HCT116 (cell line): ENCODE measurements around the gene DLG2. TPM values are rescaled to one million over a fixed set of nuclear protein-coding genes. Genes with fewer than 3 reads are reported as not detected.

Source experiments
- ATAC-seq: fragments of 200-7000 bp; cut with Tn5 transposase; 2 replicates; pipeline ENCODE4 v1.9.1; 2020; ENCODE audit warnings: mild to moderate bottlenecking, moderate library complexity
- BruUV-seq: library from RNA; stranded (reverse); fragments of 400-500 nt; replicated peaks from 2 replicates; lab custom pipeline; 2021; lab: Mats Ljungman, UMichigan
- CTCF ChIA-PET: fragments of 300-600 bp; sonication (Branson Sonifier 250); formaldehyde crosslinking; loops from one replicate; lab custom pipeline; 2021; ENCODE audit warnings: antibody characterized with exemption; lab: Charles Lee
- POLR2A ChIA-PET: fragments of 300-600, 350-600 bp; sonication (Branson Sonifier 250); formaldehyde crosslinking; loops from one replicate; lab custom pipeline; 2021; ENCODE audit warnings: antibody characterized with exemption; lab: Charles Lee
- RAD21 ChIA-PET, 2 experiments: fragments of 300-600 bp; sonication (Branson Sonifier 250); formaldehyde crosslinking; loops; one replicate each; lab custom pipeline; 2023; ENCODE audit warnings: low total read pairs in 2 of 2; ENCODE audit not compliant: uncharacterized antibody in 2 of 2, unreplicated experiment in 2 of 2, low non-redundant PET in 1 of 2; lab: Charles Lee
- DNase-seq: peaks from one replicate; pipeline ENCODE4 v3.0.0-alpha.2; 2010; ENCODE audit warnings: low read depth, low spot score
- H2AFZ ChIP-seq: fragments of 200-600 bp; shearing (Covaris generic), sonication (generic); 2 replicates; pipeline ENCODE4 v1.6.1; 2017; ENCODE audit warnings: low read depth, mixed run types, mixed read lengths, antibody characterized with exemption, low read length; ENCODE audit not compliant: poor library complexity, severe bottlenecking
- H3K27ac ChIP-seq: 2 replicates; pipeline ENCODE4 v1.5.1; 2012; ENCODE audit warnings: low read depth, low read length
- H3K27me3 ChIP-seq: fragments of 200-600 bp; sonication (generic); 2 replicates; pipeline ENCODE4 v1.6.1; 2016; ENCODE audit warnings: mixed run types, low read length, mixed read lengths; ENCODE audit not compliant: insufficient read depth
- H3K36me3 ChIP-seq, 2 experiments: fragments of 200-500 bp in 1 of 2; fragments of 200-600 bp in 1 of 2; sonication (Bioruptor generic) in 1 of 2; sonication (generic) in 1 of 2; 2 replicates each; pipeline versions ENCODE4 v1.5.1 to v1.6.1; 2014 to 2016; ENCODE audit warnings: low read length in 2 of 2, inconsistent platforms in 1 of 2, mixed read lengths in 1 of 2, mixed run types in 1 of 2; ENCODE audit not compliant: insufficient read depth in 2 of 2, control insufficient read depth in 1 of 2
- H3K4me1 ChIP-seq, 2 experiments: fragments of 200-600 bp in 1 of 2; sonication (generic) in 1 of 2; 2 replicates each; pipeline versions ENCODE4 v1.5.1 to v1.6.1; 2012 to 2017; ENCODE audit warnings: low read length in 2 of 2, inconsistent platforms in 1 of 2, mild to moderate bottlenecking in 1 of 2, mixed read lengths in 1 of 2, mixed run types in 1 of 2, moderate library complexity in 1 of 2; ENCODE audit not compliant: insufficient read depth in 2 of 2, control insufficient read depth in 1 of 2
- H3K4me2 ChIP-seq: fragments of 200-600 bp; sonication (generic); 2 replicates; pipeline ENCODE4 v1.6.1; 2017; ENCODE audit warnings: mixed run types, low read length, mixed read lengths
- H3K4me3 ChIP-seq, 2 experiments: fragments of 200-600 bp in 1 of 2; sonication (generic) in 1 of 2; replicated peaks in 1 of 2; 2 replicates each; pipeline ENCODE4 v1.5.1; 2011 to 2016; ENCODE audit warnings: low read length in 2 of 2, control low read depth in 1 of 2, low read depth in 1 of 2, mild to moderate bottlenecking in 1 of 2, mixed read lengths in 1 of 2, mixed run types in 1 of 2
- H3K79me2 ChIP-seq: fragments of 200-600 bp; sonication (generic); 2 replicates; pipeline ENCODE4 v1.6.1; 2017; ENCODE audit warnings: mild to moderate bottlenecking, mixed run types, low read length, moderate library complexity, mixed read lengths; ENCODE audit not compliant: insufficient read depth
- H3K9ac ChIP-seq: fragments of 200-600 bp; sonication (generic); 2 replicates; pipeline ENCODE4 v1.6.1; 2016; ENCODE audit warnings: low read length, mixed read lengths
- H3K9me2 ChIP-seq: fragments of 200-600 bp; sonication (generic), shearing (Covaris generic); 2 replicates; pipeline ENCODE4 v1.6.1; 2017; ENCODE audit warnings: mixed run types, mild to moderate bottlenecking, moderate library complexity; ENCODE audit not compliant: insufficient read depth
- H3K9me3 ChIP-seq, 2 experiments: fragments of 200-500 bp in 1 of 2; fragments of 200-600 bp in 1 of 2; sonication (Bioruptor generic) in 1 of 2; sonication (generic) in 1 of 2; 2 replicates each; pipeline ENCODE4 v1.6.1; 2014 to 2017; ENCODE audit warnings: low read length in 2 of 2, mixed read lengths in 2 of 2, inconsistent platforms in 1 of 2, low read depth in 1 of 2, mild to moderate bottlenecking in 1 of 2, mixed run types in 1 of 2, moderate library complexity in 1 of 2; ENCODE audit not compliant: control insufficient read depth in 1 of 2, insufficient read depth in 1 of 2
- H4K20me1 ChIP-seq: fragments of 200-600 bp; sonication (generic), shearing (Covaris generic); 2 replicates; pipeline ENCODE4 v1.6.1; 2017; ENCODE audit warnings: mixed run types, mild to moderate bottlenecking, moderate library complexity; ENCODE audit not compliant: insufficient read depth
- CBX3 ChIP-seq: IDR thresholded peaks from 2 replicates; pipeline ENCODE4 v1.6.1; 2012; ENCODE audit warnings: low read depth
- EZH2phosphoT487 ChIP-seq: fragments of 200-600 bp; IDR thresholded peaks from 2 replicates; pipeline ENCODE4 v1.6.1; 2018; ENCODE audit warnings: antibody characterized with exemption, borderline replicate concordance
- SP1 ChIP-seq: IDR thresholded peaks from 2 replicates; pipeline ENCODE4 v1.6.1; 2012; ENCODE audit warnings: low read depth
- YY1 ChIP-seq: IDR thresholded peaks from 2 replicates; pipeline ENCODE4 v1.6.1; 2011; ENCODE audit warnings: low read length, low read depth, moderate library complexity, mild to moderate bottlenecking; ENCODE audit not compliant: insufficient replicate concordance; ENCODE audit errors: extremely low read depth
- ZFX ChIP-seq: fragments of 450-650 bp; IDR thresholded peaks from 2 replicates; pipeline ENCODE4 v1.6.1; 2017
- intact Hi-C: fragments of 100-400 bp; cut with micrococcal nuclease; formaldehyde crosslinking; loops from 2 replicates; pipeline ENCODE4 v1.10.0; 2022
- total RNA-seq: library from RNA; stranded (reverse); gene quantifications from one replicate; pipeline ENCODE4 v1.2.1, GENCODE V29; 2021; ENCODE audit not compliant: unreplicated experiment
- TF ChIP-seq, protein P1 (sequence below): IDR thresholded peaks from 2 replicates; pipeline ENCODE4 v1.6.1; 2012
- TF ChIP-seq, protein P2 (sequence below): IDR thresholded peaks from 2 replicates; pipeline ENCODE4 v1.6.1; 2012; ENCODE audit warnings: low read depth
- TF ChIP-seq, protein P3 (sequence below): IDR thresholded peaks from 2 replicates; pipeline ENCODE4 v1.6.1; 2011; ENCODE audit warnings: mild to moderate bottlenecking, low read length, moderate library complexity; ENCODE audit not compliant: insufficient replicate concordance; ENCODE audit errors: extremely low read depth

Gene DLG2
- total RNA-seq, 1 experiment from 2014 or later: 2.4 TPM

DNA sequence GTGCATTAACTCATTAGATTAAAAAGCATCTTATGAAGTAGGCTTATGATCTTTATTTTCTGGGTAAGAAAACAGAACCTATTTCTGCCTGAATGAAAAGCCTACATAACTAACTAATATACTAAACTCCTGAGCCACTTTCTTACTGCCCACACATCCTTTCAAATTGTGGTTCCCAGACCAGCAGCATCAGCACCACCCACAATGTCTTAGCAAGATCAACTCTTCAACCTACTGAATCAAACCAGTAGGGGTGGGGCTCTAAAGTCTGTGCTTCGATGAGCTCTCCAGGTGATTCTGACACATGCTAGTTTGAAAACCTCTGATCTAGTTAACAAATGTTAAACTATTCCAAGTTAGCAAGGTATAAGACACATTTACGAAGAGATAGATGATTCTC, 462.4 kb downstream of the DLG2 start:
- Histone ChIP-seq H2AFZ (no peak overlapping the region), H3K9me3 (no peaks in the 10 kb centered on the region), H4K20me1 (no peaks in the 10 kb centered on the region), H3K27ac (no peak overlapping the region), H3K36me3 (no peaks in the 10 kb centered on the region), H3K9me2 (no peaks in the 10 kb centered on the region), H3K4me2 (no peak overlapping the region), H3K27me3 (no peaks in the 10 kb centered on the region)
- ChIA-PET POLR2A (no interaction called here), CTCF (no interaction called here)
- ATAC-seq: no peak
- intact Hi-C loops: no loop called here
- no peak for TF ChIP-seq EZH2phosphoT487
- TF ChIP-seq, protein P1, sequence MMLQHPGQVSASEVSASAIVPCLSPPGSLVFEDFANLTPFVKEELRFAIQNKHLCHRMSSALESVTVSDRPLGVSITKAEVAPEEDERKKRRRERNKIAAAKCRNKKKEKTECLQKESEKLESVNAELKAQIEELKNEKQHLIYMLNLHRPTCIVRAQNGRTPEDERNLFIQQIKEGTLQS: no peak
- no peak for TF ChIP-seq ZFX
- TF ChIP-seq CBX3: no peak
- TF ChIP-seq, protein P2, sequence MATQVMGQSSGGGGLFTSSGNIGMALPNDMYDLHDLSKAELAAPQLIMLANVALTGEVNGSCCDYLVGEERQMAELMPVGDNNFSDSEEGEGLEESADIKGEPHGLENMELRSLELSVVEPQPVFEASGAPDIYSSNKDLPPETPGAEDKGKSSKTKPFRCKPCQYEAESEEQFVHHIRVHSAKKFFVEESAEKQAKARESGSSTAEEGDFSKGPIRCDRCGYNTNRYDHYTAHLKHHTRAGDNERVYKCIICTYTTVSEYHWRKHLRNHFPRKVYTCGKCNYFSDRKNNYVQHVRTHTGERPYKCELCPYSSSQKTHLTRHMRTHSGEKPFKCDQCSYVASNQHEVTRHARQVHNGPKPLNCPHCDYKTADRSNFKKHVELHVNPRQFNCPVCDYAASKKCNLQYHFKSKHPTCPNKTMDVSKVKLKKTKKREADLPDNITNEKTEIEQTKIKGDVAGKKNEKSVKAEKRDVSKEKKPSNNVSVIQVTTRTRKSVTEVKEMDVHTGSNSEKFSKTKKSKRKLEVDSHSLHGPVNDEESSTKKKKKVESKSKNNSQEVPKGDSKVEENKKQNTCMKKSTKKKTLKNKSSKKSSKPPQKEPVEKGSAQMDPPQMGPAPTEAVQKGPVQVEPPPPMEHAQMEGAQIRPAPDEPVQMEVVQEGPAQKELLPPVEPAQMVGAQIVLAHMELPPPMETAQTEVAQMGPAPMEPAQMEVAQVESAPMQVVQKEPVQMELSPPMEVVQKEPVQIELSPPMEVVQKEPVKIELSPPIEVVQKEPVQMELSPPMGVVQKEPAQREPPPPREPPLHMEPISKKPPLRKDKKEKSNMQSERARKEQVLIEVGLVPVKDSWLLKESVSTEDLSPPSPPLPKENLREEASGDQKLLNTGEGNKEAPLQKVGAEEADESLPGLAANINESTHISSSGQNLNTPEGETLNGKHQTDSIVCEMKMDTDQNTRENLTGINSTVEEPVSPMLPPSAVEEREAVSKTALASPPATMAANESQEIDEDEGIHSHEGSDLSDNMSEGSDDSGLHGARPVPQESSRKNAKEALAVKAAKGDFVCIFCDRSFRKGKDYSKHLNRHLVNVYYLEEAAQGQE: no peak
- TF ChIP-seq SP1: no peak
- TF ChIP-seq YY1: no peak
- TF ChIP-seq, protein P3, sequence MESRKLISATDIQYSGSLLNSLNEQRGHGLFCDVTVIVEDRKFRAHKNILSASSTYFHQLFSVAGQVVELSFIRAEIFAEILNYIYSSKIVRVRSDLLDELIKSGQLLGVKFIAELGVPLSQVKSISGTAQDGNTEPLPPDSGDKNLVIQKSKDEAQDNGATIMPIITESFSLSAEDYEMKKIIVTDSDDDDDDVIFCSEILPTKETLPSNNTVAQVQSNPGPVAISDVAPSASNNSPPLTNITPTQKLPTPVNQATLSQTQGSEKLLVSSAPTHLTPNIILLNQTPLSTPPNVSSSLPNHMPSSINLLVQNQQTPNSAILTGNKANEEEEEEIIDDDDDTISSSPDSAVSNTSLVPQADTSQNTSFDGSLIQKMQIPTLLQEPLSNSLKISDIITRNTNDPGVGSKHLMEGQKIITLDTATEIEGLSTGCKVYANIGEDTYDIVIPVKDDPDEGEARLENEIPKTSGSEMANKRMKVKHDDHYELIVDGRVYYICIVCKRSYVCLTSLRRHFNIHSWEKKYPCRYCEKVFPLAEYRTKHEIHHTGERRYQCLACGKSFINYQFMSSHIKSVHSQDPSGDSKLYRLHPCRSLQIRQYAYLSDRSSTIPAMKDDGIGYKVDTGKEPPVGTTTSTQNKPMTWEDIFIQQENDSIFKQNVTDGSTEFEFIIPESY: no peak
- TF ChIP-seq, all 23 proteins: peak for 0
- Histone ChIP-seq H3K4me3 (no peak overlapping the region), H3K4me1 (peaks cover under 1 to 7% of the 10 kb centered on the region in 2 experiments), H3K79me2 (no peaks in the 10 kb centered on the region), H3K9ac (no peak overlapping the region)
- DNase-seq: no peak
- BruUV-seq: no TSS peak
- RAD21 ChIA-PET: no interaction called here
